Left renal pelvis (tissue), 4 donors: Measurements from ENCODE around the gene TPO. TPM values are rescaled to one million over a fixed set of nuclear protein-coding genes. Genes with fewer than 3 reads are reported as not detected.

Experiments
- DNase-seq, 4 donors: peaks; one replicate each; pipeline ENCODE4 v3.0.0-alpha.2; 2013; ENCODE audit warnings: low read depth in 4 of 4, low spot score in 3 of 4
- polyA plus RNA-seq, 4 donors: library from polyadenylated mRNA; unstranded; fragments of 120-200 nt; gene quantifications; one replicate each; pipeline ENCODE4 v1.2.1, GENCODE V29; 2013; ENCODE audit not compliant: insufficient read length in 4 of 4

TPO gene
- polyA plus RNA-seq, 4 donors: 0.10 to 0.17 TPM; not detected in 2

GRCh38 chr2:1518331-1518803 is 105.1 kb downstream of the TPO start:
- DNase-seq: no peak

GRCh38 chr2:1518867-1519530 is 105.7 kb downstream of the TPO start:
- DNase-seq: no peak

- DNase-seq: no peak
These were observed 108.1 kb downstream of the TPO start for GRCh38 chr2:1521191-1521877.

GRCh38 chr2:1521878-1522830 is 108.9 kb downstream of the TPO start:
- DNase-seq: no peak

- DNase-seq: no peak
These were observed 114.1 kb downstream of the TPO start for GRCh38 chr2:1527153-1527992.

GRCh38 chr2:1528273-1529064 is 115.2 kb downstream of the TPO start:
- no peak for DNase-seq

GRCh38 chr2:1538663-1539062 is 125.4 kb downstream of the TPO start:
- peak in 1 of 4 donors; percentile 36 for DNase-seq

GRCh38 chr2:1539441-1539840 is 126.2 kb downstream of the TPO start:
- DNase-seq: no peak

- no peak for DNase-seq
These were observed 126.7 kb downstream of the TPO start for GRCh38 chr2:1539973-1540372.

GRCh38 chr2:1540481-1540880 is 127.2 kb downstream of the TPO start:
- no peak for DNase-seq

- DNase-seq: no peak
These were observed 127.8 kb downstream of the TPO start for GRCh38 chr2:1541040-1541439.

GRCh38 chr2:1541819-1542475 is 128.7 kb downstream of the TPO start:
- no peak for DNase-seq

GRCh38 chr2:1542971-1543370 is 129.7 kb downstream of the TPO start:
- DNase-seq: no peak

GRCh38 chr2:1543776-1544477 is 130.7 kb downstream of the TPO start:
- DNase-seq: no peak

GRCh38 chr2:1544478-1545069 is 131.3 kb downstream of the TPO start:
- no peak for DNase-seq

- DNase-seq: no peak
These were observed 132.8 kb downstream of the TPO start for GRCh38 chr2:1546023-1546591.

GRCh38 chr2:1546901-1547300 is 133.6 kb downstream of the TPO start:
- DNase-seq: no peak
